Measurements from ENCODE around the gene PPP6R2. TPM values are rescaled to one million over a fixed set of nuclear protein-coding genes. Genes with fewer than 3 reads are reported as not detected.

The PPP6R2 gene
- total and polyA plus RNA-seq, 2 of the 8 experiments (the other 6 are each of a cell fraction or from before 2014, with no cell fraction given) = 25.0 to 32.2 TPM

- 91% methylated on average over 28 of the region's 28 CpGs; no CpG with 5 or more reads in 1 of the 2 experiments for WGBS, 2 experiments (ENCODE audit: extremely low coverage in 1 of 2, insufficient coverage in 1 of 2, insufficient read length in 1 of 2, insufficient replicate concordance in 2 of 2, low coverage in 1 of 2, low lambda C conversion rate in 2 of 2, missing lambda C conversion rate in 1 of 2)
- Histone ChIP-seq H2BK5ac (ENCODE audit: low read depth, low read length) (no peak overlapping the region), H3K9ac (replicated peaks in 1 of 4; ENCODE audit: extremely low read depth in 1 of 4, low read depth in 3 of 4, low read length in 3 of 4) (no peak overlapping the region), H4K8ac (ENCODE audit: extremely low read depth, insufficient read depth, low read length) (no peak overlapping the region), H4K5ac (ENCODE audit: insufficient read length, low read depth, low read length) (no peak overlapping the region), H4K20me1 (replicated peaks in 1 of 2; ENCODE audit: control insufficient read depth in 1 of 2, insufficient read depth in 2 of 2, low read length in 2 of 2) (peaks cover 6 to 27% of the 10 kb centered on the region in 2 experiments), H2BK12ac (ENCODE audit: low read depth, low read length) (no peak overlapping the region), H3K4me2 (ENCODE audit: insufficient read depth in 1 of 2, low read depth in 2 of 2, low read length in 2 of 2) (no peak overlapping the region), H3K4ac (replicated peaks; ENCODE audit: insufficient read length, low read depth, low read length) (no peak overlapping the region), H2BK120ac (replicated peaks; ENCODE audit: low read depth, low read length) (no peak overlapping the region), H3K79me2 (ENCODE audit: control insufficient read depth in 1 of 2, insufficient read depth in 2 of 2, low read length in 2 of 2) (peaks cover 0 to 4% of the 10 kb centered on the region in 2 experiments; a peak in 1 of 4 replicates), H2AK5ac (ENCODE audit: low read depth, low read length) (no peak overlapping the region), H3K27ac (ENCODE audit: low read depth, low read length) (no peak overlapping the region), H3K23ac (ENCODE audit: insufficient read length) (no peak overlapping the region), H3K23me2 (ENCODE audit: low read depth, low read length) (no peaks in the 10 kb centered on the region; the same call in 1 of the 2 replicates), H3K79me1 (ENCODE audit: low read depth, low read length) (no peaks in the 10 kb centered on the region), H2BK20ac (ENCODE audit: low read length) (no peak overlapping the region), H3K4me3 (ENCODE audit: extremely low read depth in 1 of 4, insufficient read depth in 2 of 4, low read depth in 3 of 4, low read length in 4 of 4) (no peak overlapping the region), H3K4me1 (replicated peaks in 1 of 4; ENCODE audit: control insufficient read depth in 3 of 4, insufficient read depth in 4 of 4, low read length in 3 of 4) (no peaks in the 10 kb centered on the region), H2AFZ (ENCODE audit: low read length) (no peak overlapping the region), H3K36me3 (ENCODE audit: control insufficient read depth in 2 of 4, insufficient read depth in 4 of 4, low read length in 3 of 4) (peaks cover 25 to 87% (median 54%) of the 10 kb centered on the region in 4 experiments), H3K9me3 (ENCODE audit: insufficient read depth in 2 of 2, low read depth in 1 of 2, low read length in 1 of 2) (no peaks in the 10 kb centered on the region), H4K91ac (replicated peaks; ENCODE audit: insufficient read length, low read length) (no peak overlapping the region), H3K56ac (replicated peaks; ENCODE audit: insufficient read length, low read depth, low read length) (no peak overlapping the region), H3K27me3 (replicated peaks in 1 of 4; ENCODE audit: control insufficient read depth in 3 of 4, extremely low read depth in 1 of 4, insufficient read depth in 3 of 4, low read length in 3 of 4) (no peaks in the 10 kb centered on the region; a peak in 1 of 7 replicates), H3K18ac (ENCODE audit: extremely low read depth, low read length) (no peak overlapping the region), H2BK15ac (ENCODE audit: low read length) (no peak overlapping the region), H3K14ac (ENCODE audit: insufficient read length) (no peak overlapping the region)
- ChIA-PET CTCF (ENCODE audit: partially characterized antibody) (interaction anchor here (0.7 to 1.9 kb wide), 4 partner anchors 10 to 34 kb away, joined by 3 to 13 read pairs (median 4); no protein-coding TSS in a partner anchor), POLR2A (ENCODE audit: partially characterized antibody) (interaction anchor here (1.4 kb wide), 1 partner anchor 109 kb away, joined by 4 read pairs; no protein-coding TSS in a partner anchor)
- no peak for FAIRE-seq
- no peak for DNase-seq (ENCODE audit: low read depth in 1 of 2, low spot score in 2 of 2)
- TF ChIP-seq JUN (IDR thresholded peaks at IDR 0.05; ENCODE audit: low read depth, low read length) (no peak), POU5F1 (IDR thresholded peaks at IDR 0.05; ENCODE audit: low read depth, low read length) (no peak), EGR1 (IDR thresholded peaks at IDR 0.05; ENCODE audit: borderline replicate concordance, low read depth, low read length) (no peak), EZH2 (IDR thresholded peaks at IDR 0.05; ENCODE audit: low read depth, low read length, severe bottlenecking) (no peak), BACH1 (IDR thresholded peaks at IDR 0.05; ENCODE audit: low read length) (no peak), KDM5A (IDR thresholded peaks at IDR 0.05; ENCODE audit: low read length) (no peak), HDAC2 (IDR thresholded peaks at IDR 0.05; ENCODE audit: borderline replicate concordance in 1 of 2, low read depth in 2 of 2, low read length in 2 of 2) (no peak), RAD21 (IDR thresholded peaks at IDR 0.05 in 1 of 2, conservative IDR thresholded peaks at IDR 0.05 in 1 of 2; ENCODE audit: low read depth in 2 of 2, low read length in 2 of 2) (no peak), E2F6 (IDR thresholded peaks at IDR 0.05) (no peak), MAFK (IDR thresholded peaks at IDR 0.05; ENCODE audit: low read depth, low read length) (no peak)
These were observed 120.2 kb downstream of the PPP6R2 start for GRCh38 chr22:50463188-50463900.
